ENCODE measurements around the gene ELOVL5.

The ELOVL5 gene

GRCh38 chr6:53258774-53259155 lies 90.0 kb downstream of the ELOVL5 start:
- DNase-seq (ENCODE audit: low read depth in 1 of 2, low spot score in 1 of 2), result peak; percentile 65 to 75
- Histone ChIP-seq H3K27me3 (ENCODE audit: insufficient read depth, poor library complexity, severe bottlenecking) (no peaks in the 10 kb centered on the region), H3K27ac (replicated peaks) (peak overlapping the region; percentile 42), H3K4me3 (replicated peaks; ENCODE audit: insufficient read depth, low read length) (no peak overlapping the region)
- TF ChIP-seq POLR2AphosphoS5 (IDR thresholded peaks at IDR 0.05; ENCODE audit: low read depth) (no peak; the same call in 1 of the 2 replicates), SPI1 (IDR thresholded peaks at IDR 0.05; ENCODE audit: borderline replicate concordance, low read depth) (peak; percentile 34; the same call in 1 of the 2 replicates)

GRCh38 chr6:53258076-53258773 lies 90.5 kb downstream of the ELOVL5 start:
- TF ChIP-seq POLR2AphosphoS5 (IDR thresholded peaks at IDR 0.05; ENCODE audit: low read depth) (no peak), SPI1 (IDR thresholded peaks at IDR 0.05; ENCODE audit: borderline replicate concordance, low read depth) (no peak), GABPA (IDR thresholded peaks at IDR 0.05; ENCODE audit: low read depth) (no peak), REST (IDR thresholded peaks at IDR 0.05; ENCODE audit: insufficient replicate concordance, low read depth) (no peak), CTCF (IDR thresholded peaks at IDR 0.05; ENCODE audit: insufficient read depth, low read length) (no peak)
- DNase-seq (ENCODE audit: low read depth in 1 of 2, low spot score in 1 of 2), result no peak
- Histone ChIP-seq H3K27ac (replicated peaks) (peak overlapping the region; percentile 42), H3K27me3 (ENCODE audit: insufficient read depth, poor library complexity, severe bottlenecking) (no peaks in the 10 kb centered on the region), H3K4me3 (replicated peaks; ENCODE audit: insufficient read depth, low read length) (no peak overlapping the region)

- no peak overlapping the region for H3K27ac ChIP-seq (replicated peaks)
- TF ChIP-seq SPI1 (IDR thresholded peaks at IDR 0.05; ENCODE audit: borderline replicate concordance, low read depth), result no peak
- TF ChIP-seq CTCF (IDR thresholded peaks at IDR 0.05; ENCODE audit: insufficient read depth, low read length), result no peak
- TF ChIP-seq GABPA (IDR thresholded peaks at IDR 0.05; ENCODE audit: low read depth), result no peak
- TF ChIP-seq REST (IDR thresholded peaks at IDR 0.05; ENCODE audit: insufficient replicate concordance, low read depth), result no peak
- no peak for TF ChIP-seq POLR2AphosphoS5 (IDR thresholded peaks at IDR 0.05; ENCODE audit: low read depth)
- H3K27me3 ChIP-seq (ENCODE audit: insufficient read depth, poor library complexity, severe bottlenecking), result no peaks in the 10 kb centered on the region
- no peak for DNase-seq (ENCODE audit: low read depth in 1 of 2, low spot score in 1 of 2)
- no peak overlapping the region for H3K4me3 ChIP-seq (replicated peaks; ENCODE audit: insufficient read depth, low read length)
These were observed 91.2 kb downstream of the ELOVL5 start for GRCh38 chr6:53257533-53257932.

GRCh38 chr6:53257001-53257400 lies 91.7 kb downstream of the ELOVL5 start:
- Histone ChIP-seq H3K27ac (replicated peaks) (no peak overlapping the region), H3K27me3 (ENCODE audit: insufficient read depth, poor library complexity, severe bottlenecking) (no peaks in the 10 kb centered on the region), H3K4me3 (replicated peaks; ENCODE audit: insufficient read depth, low read length) (no peak overlapping the region)
- no peak for DNase-seq (ENCODE audit: low read depth in 1 of 2, low spot score in 1 of 2)
- TF ChIP-seq POLR2AphosphoS5 (IDR thresholded peaks at IDR 0.05; ENCODE audit: low read depth) (no peak), CTCF (IDR thresholded peaks at IDR 0.05; ENCODE audit: insufficient read depth, low read length) (no peak), SPI1 (IDR thresholded peaks at IDR 0.05; ENCODE audit: borderline replicate concordance, low read depth) (no peak), GABPA (IDR thresholded peaks at IDR 0.05; ENCODE audit: low read depth) (no peak), REST (IDR thresholded peaks at IDR 0.05; ENCODE audit: insufficient replicate concordance, low read depth) (no peak)
